ENCODE data around the gene TLDC2.

TLDC2 gene

DNA sequence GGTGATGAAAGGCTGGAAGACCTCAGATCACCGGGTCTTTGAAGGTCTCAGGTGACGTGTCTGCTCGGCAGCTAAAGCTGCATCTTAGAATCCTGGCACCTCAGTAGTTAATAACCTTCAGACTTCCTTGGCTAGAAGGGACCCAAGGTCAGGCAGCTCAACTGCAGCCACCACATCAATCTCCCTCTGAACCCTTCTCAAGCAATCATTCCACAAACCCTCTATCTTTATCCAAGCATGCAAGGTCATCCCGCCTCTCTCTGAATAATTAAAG, 16.7 kb upstream of the TLDC2 start:
- Mint-ChIP-seq H3K36me3 (ENCODE audit: low read depth) (no peaks in the 10 kb centered on the region), H3K27ac (no peak overlapping the region), H3K27me3 (peaks cover 17% of the 10 kb centered on the region), H3K9me3 (no peaks in the 10 kb centered on the region), H3K4me1 (ENCODE audit: low read depth) (peaks cover 22% of the 10 kb centered on the region), H3K4me3 (no peak overlapping the region)
- DNase-seq, result no peak

DNA sequence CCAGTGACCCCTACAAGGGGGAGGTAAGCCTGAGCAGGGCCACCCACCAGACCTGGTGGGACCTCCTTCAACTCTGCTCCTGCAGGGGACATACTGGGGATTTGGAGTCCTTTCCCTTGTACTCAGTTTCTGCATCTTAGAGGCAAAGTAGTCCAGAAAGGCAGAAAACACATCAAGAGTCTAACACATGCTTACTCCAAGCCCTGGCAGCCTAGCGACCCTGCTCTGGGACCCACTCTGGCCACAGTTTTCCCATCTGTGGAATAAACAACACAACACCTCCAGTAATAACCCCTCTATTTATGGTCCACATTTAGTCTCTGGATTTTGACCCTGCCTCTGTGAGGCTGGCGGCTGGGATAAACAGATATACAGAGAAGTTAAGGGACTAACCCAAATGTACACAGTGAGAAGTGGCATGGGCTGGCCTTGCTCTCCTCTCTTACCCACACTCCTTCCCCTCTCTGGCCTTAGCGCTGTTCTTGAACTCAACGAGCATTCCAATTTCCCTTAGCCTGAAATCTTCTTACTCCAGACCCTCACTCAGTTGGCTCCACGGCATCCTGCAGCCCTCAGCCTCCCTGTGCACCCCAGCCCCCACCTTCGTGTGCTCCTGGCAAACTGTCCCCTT, 16.1 kb upstream of the TLDC2 start:
- H3K27ac Mint-ChIP-seq, result no peak overlapping the region
- peaks cover 23% of the 10 kb centered on the region for H3K4me1 Mint-ChIP-seq (ENCODE audit: low read depth)
- H3K27me3 Mint-ChIP-seq, result peaks cover 20% of the 10 kb centered on the region
- H3K9me3 Mint-ChIP-seq, result no peaks in the 10 kb centered on the region
- no peaks in the 10 kb centered on the region for H3K36me3 Mint-ChIP-seq (ENCODE audit: low read depth)
- no peak overlapping the region for H3K4me3 Mint-ChIP-seq
- no peak for DNase-seq

DNA sequence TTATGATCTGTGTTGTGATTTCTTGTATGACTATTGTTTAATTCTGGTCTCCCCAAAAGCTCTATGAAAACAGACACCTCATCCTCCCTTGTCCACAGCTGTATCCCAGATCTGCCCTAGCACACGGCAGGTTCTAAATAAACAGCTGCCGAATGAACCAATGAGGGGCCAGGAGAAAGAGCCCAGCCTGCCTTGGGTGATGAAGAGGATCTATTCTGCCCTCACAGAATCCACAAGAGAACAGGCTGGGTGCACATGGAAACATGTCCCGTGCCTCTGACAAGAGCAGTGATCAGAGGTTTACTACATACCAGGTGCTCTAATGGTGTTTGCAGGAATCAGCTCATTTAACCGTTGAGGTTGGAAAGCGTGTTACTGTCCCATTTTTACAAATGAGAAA, 15.6 kb upstream of the TLDC2 start:
- peaks cover 24% of the 10 kb centered on the region for H3K4me1 Mint-ChIP-seq (ENCODE audit: low read depth)
- no peak for DNase-seq
- H3K27me3 Mint-ChIP-seq, result peaks cover 25% of the 10 kb centered on the region
- no peaks in the 10 kb centered on the region for H3K36me3 Mint-ChIP-seq (ENCODE audit: low read depth)
- no peaks in the 10 kb centered on the region for H3K9me3 Mint-ChIP-seq
- H3K27ac Mint-ChIP-seq, result no peak overlapping the region
- H3K4me3 Mint-ChIP-seq, result no peak overlapping the region

DNA sequence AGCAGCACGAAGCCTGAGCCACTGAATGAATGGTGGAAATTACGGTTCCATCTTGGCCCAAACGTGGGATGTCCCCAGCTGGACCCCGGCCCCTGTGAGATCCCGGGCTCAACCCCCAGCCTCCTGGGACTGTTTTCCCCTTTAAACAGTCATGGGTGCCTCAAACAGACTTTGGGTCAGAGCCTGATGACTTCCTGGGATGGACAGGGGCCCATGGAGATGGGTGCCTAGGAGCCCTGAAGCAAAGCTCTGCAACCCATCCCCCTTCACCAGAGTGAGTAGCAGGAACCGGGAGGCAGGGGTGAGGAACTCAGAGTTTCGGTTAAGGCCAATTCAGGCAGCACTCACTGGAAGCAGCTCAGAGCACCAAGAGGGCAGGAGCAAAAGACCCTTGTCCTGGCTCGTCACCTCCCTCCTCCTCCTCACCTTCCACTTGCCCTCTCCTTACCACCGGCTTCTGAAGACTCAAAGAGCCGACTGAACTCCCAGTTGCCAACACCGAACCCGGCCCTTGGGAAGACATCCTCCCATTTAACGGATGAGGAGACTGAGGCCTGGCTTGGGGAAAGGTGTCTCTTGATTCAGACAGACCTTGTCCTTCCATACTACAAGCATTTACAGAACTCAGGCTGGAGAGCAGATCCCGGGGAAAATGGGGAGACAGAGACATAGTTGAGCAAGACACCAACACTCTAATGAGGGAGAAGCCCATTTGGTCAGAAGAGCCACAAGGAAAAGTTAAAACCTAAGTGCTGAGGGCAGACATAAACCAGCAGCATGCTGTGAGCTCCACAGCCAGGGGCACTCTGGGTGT, 14.9 kb upstream of the TLDC2 start:
- peaks cover 32% of the 10 kb centered on the region for H3K27me3 Mint-ChIP-seq
- H3K4me3 Mint-ChIP-seq, result no peak overlapping the region
- no peaks in the 10 kb centered on the region for H3K36me3 Mint-ChIP-seq (ENCODE audit: low read depth)
- H3K9me3 Mint-ChIP-seq, result no peaks in the 10 kb centered on the region
- peaks cover 21% of the 10 kb centered on the region for H3K4me1 Mint-ChIP-seq (ENCODE audit: low read depth)
- no peak overlapping the region for H3K27ac Mint-ChIP-seq
- no peak for DNase-seq

- Mint-ChIP-seq H3K27ac (no peak overlapping the region), H3K36me3 (ENCODE audit: low read depth) (no peaks in the 10 kb centered on the region), H3K4me3 (no peak overlapping the region), H3K9me3 (no peaks in the 10 kb centered on the region), H3K4me1 (ENCODE audit: low read depth) (peaks cover 16% of the 10 kb centered on the region), H3K27me3 (peaks cover 32% of the 10 kb centered on the region)
- no peak for DNase-seq
Measured at GRCh38 chr20:36861625-36861874, 14.4 kb upstream of the TLDC2 start.

DNA sequence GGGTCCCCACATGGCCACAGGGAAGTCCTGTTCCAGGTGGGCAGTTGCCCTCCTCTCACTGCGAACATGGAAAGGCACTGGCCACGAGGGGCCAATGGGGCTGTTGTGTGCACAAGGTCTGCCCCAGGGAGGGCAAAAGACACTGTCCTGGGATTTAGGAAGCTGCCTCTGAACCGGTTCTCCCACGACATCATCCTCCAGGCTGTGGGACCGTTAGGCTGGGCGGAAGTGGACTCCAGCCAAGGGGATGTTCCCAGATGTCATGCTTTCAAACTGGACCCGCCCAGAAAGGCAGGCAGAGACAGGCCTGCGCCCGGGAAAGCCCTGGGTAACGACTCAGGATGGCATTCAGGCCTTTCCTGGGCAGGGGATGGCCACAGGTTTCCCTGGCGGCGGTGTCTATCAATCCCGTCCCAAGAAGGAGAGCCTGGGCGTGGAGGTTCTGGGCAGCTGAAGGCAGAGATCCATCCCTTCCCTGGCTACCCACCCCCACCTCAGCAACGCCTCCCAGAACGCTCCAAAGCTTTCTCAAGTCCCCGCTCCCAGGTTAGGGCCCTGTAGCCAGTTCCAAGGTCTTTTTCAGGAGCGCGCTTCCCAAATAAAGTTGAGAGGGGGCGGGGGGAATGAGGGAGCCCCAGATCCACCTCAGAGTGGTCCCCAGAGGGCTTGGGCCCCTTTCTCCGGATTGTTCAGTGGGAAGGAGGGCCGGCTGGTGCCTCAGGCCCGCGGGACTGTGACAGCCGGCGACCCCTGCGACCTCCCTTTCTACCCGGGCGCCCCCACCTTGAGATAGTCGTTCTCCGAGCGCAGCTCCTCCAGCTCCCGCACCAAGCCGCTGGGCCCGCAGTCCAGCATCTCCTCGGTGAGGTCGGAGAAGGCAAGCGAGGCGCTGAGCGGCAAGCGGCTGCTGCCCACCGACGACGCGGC, 13.8 kb upstream of the TLDC2 start:
- no peaks in the 10 kb centered on the region for H3K36me3 Mint-ChIP-seq (ENCODE audit: low read depth)
- DNase-seq, result no peak
- H3K9me3 Mint-ChIP-seq, result no peaks in the 10 kb centered on the region
- peaks cover 10% of the 10 kb centered on the region for H3K4me1 Mint-ChIP-seq (ENCODE audit: low read depth)
- peaks cover 32% of the 10 kb centered on the region for H3K27me3 Mint-ChIP-seq
- peak overlapping the region; percentile 45 for H3K4me3 Mint-ChIP-seq
- no peak overlapping the region for H3K27ac Mint-ChIP-seq

- no peaks in the 10 kb centered on the region for H3K36me3 Mint-ChIP-seq (ENCODE audit: low read depth)
- H3K9me3 Mint-ChIP-seq, result no peaks in the 10 kb centered on the region
- peaks cover 5% of the 10 kb centered on the region for H3K4me1 Mint-ChIP-seq (ENCODE audit: low read depth)
- no peak overlapping the region for H3K4me3 Mint-ChIP-seq
- DNase-seq, result no peak
- peaks cover 32% of the 10 kb centered on the region for H3K27me3 Mint-ChIP-seq
- no peak overlapping the region for H3K27ac Mint-ChIP-seq
Measured at GRCh38 chr20:36862857-36863668, 12.9 kb upstream of the TLDC2 start.

DNA sequence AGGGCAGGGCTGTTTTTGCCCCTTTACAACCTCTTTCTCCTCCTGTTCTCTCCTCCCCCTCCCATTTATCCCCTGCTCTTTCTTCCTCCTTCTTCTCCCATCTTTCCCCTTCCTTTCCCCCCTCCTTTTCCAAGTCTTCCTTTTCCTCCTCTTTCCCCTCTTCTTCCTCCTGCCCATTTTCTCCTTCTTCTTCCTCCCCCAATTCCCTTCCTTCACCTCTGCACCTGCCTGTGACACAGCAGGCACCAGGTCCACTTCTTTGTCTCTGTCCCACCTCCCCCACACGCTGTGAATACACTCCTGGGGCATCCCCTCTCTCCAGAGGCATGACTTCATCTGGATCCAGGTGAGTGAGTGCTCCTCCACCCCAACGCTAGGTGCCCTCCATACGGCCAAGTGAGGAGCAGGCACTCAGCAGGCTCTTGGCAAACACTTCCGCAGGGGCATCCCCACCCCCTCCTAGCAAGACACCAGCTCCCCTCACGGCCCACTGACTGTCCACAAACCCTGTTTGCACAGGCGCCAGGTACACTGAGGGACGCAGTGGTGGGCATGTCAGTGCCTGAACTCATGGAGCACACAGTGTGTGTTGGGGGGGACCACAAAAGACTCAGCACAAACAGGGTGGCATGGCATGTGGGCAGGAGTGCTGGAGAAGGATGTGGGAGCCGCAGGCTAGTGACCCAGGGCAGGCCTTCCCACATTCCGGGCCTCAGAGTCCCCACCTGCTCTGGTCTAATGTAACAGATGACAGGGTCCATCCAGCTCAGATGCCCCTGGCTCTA, 10.7 kb upstream of the TLDC2 start:
- Mint-ChIP-seq H3K4me3 (peak overlapping the region; percentile 74), H3K9me3 (no peaks in the 10 kb centered on the region), H3K27ac (no peak overlapping the region), H3K4me1 (ENCODE audit: low read depth) (peaks cover 5% of the 10 kb centered on the region), H3K36me3 (ENCODE audit: low read depth) (no peaks in the 10 kb centered on the region), H3K27me3 (peaks cover 32% of the 10 kb centered on the region)
- no peak for DNase-seq

DNA sequence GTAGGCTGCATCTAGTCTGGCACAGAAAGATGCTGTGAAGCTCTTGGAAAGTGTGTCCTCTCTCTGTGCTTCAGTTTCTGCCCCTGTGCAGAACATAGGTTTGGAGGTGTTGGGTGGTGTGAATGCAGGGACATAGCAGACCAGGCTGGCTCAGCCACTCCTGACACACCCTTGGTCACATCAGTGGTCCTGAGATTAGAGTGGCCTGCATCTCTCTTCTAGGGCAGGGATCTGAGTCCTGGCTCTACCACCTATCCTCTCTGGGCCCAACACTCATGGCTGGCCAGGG, 10.1 kb upstream of the TLDC2 start:
- H3K27me3 Mint-ChIP-seq, result peaks cover 32% of the 10 kb centered on the region

GRCh38 chr20:36866164-36866563, 9.8 kb upstream of the TLDC2 start:
- no peak overlapping the region for H3K4me3 Mint-ChIP-seq

More for the DNA sequence above, 10.1 kb upstream of the TLDC2 start:
- H3K27ac Mint-ChIP-seq, result no peak overlapping the region
- no peak for DNase-seq
- H3K9me3 Mint-ChIP-seq, result no peaks in the 10 kb centered on the region
- peaks cover 5% of the 10 kb centered on the region for H3K4me1 Mint-ChIP-seq (ENCODE audit: low read depth)
- H3K36me3 Mint-ChIP-seq (ENCODE audit: low read depth), result no peaks in the 10 kb centered on the region
- H3K4me3 Mint-ChIP-seq, result no peak overlapping the region

DNA sequence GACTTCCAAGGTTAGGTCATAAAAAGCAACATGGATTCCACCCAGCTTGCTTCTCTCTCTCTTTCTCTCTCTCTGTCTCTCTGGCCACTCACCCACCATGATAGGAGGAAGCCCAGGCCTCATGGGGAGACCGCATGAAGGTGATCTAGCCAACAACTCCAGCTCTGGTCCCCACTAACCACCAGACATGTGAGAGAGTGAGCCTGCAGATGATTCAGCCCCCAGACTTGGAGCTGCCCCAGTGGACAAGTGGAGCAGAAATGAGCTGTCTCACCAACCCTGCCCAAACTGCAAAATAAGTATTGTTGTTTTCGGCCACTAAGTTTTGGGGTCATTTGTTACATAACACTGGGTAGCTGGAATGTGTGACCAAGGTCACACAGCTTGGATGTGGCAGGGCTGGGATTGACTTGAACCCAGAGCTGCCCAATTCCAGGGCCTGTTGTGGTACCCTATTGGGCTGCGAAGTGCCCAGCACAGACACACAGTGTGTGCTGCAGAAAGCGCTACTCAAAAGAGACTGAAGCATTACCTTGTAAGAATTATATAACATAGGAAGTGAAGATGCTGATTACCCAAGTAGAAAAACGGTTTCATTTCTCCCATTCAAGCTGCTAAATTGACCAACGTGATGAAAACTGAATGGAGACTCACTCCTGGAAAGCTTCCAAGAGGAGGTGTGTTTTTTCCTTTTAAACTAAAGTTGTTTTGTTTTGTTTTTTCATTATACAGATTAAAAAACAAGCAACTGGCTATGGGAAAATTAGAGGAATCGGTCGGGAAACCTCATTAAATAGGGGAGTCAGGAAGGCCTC, 9.1 kb upstream of the TLDC2 start:
- Mint-ChIP-seq H3K4me1 (ENCODE audit: low read depth) (peaks cover 5% of the 10 kb centered on the region), H3K36me3 (ENCODE audit: low read depth) (no peaks in the 10 kb centered on the region), H3K4me3 (no peak overlapping the region), H3K27me3 (peaks cover 24% of the 10 kb centered on the region), H3K9me3 (no peaks in the 10 kb centered on the region), H3K27ac (no peak overlapping the region)
- DNase-seq, result no peak

More at GRCh38 chr20:36866164-36866563, 9.8 kb upstream of the TLDC2 start:
- Mint-ChIP-seq H3K27ac (no peak overlapping the region), H3K27me3 (peaks cover 31% of the 10 kb centered on the region), H3K36me3 (ENCODE audit: low read depth) (no peaks in the 10 kb centered on the region), H3K9me3 (no peaks in the 10 kb centered on the region), H3K4me1 (ENCODE audit: low read depth) (peaks cover 5% of the 10 kb centered on the region)
- no peak for DNase-seq

DNA sequence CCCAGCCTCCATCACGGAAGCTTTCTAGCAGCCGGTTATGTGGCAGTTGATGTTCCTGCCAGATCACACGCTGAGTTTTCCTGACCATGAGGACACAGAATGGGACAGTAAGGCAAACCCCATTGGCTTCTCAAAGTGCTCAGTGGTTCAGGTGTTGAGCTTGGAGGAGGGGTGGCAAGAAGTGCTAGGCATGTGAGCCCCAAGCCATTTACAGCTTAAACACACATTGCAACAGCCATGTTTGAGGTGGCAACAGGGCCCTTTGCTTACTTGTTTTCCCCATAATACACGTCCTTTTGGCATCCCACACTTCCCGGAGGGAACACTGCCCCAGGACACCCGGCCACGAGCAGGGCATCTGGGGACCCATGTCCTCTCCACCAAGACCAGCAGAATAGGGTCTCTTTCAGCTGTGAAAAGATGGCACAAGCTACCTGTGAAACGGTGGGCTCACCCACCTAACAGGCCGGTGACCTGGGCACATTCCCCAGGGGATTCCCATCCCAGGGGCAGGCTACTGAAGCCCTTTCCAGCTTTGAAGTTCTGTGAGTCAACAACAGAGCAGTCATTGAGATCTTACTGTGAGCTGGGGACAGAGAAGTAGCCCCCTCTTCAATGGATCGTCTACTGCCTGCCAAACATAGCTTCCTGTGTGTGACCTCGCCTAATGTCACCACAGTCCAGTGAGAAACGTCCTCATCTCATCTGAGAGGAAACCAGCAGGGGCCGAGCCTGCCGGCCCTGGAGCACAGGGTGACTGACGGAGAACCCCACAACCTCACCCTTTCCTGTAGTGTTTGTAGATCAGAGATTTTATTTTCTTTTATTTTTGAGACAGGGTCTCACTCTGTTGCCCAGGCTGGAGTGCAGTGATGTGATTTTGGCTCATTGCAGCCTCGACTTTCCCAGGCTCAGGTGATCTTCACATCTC, 4.0 kb upstream of the TLDC2 start:
- no peak overlapping the region for H3K27ac Mint-ChIP-seq
- no peak overlapping the region for H3K4me3 Mint-ChIP-seq
- no peaks in the 10 kb centered on the region for H3K4me1 Mint-ChIP-seq (ENCODE audit: low read depth)
- no peak for DNase-seq
- H3K36me3 Mint-ChIP-seq (ENCODE audit: low read depth), result no peaks in the 10 kb centered on the region
- H3K27me3 Mint-ChIP-seq, result no peaks in the 10 kb centered on the region
- no peaks in the 10 kb centered on the region for H3K9me3 Mint-ChIP-seq
